Breast epithelium (tissue), 4 donors: ENCODE results near the gene SPCS2. TPM values are rescaled to one million over a fixed set of nuclear protein-coding genes. Genes with fewer than 3 reads are reported as not detected.

ENCODE experiments used
- DNase-seq, 2 donors: peaks; one replicate each; pipeline ENCODE4 v3.0.0-alpha.2; 2019; ENCODE audit warnings: low spot score in 2 of 2
- H3K27ac ChIP-seq, 2 donors: fragments of 200-600 bp; sonication (generic) in 1 of 2; one replicate each; pipeline ENCODE4 v1.5.1; 2016 to 2019; ENCODE audit warnings: mild to moderate bottlenecking in 1 of 2
- H3K27me3 ChIP-seq, 2 donors: fragments of 200-600 bp; sonication (generic) in 1 of 2; one replicate each; pipeline versions ENCODE4 v1.5.1 to v1.6.0; 2017 to 2019; ENCODE audit warnings: control low read depth in 1 of 2, mild to moderate bottlenecking in 1 of 2
- H3K36me3 ChIP-seq: fragments of 200-600 bp; one replicate; pipeline ENCODE4 v1.5.1; 2019
- H3K4me1 ChIP-seq, 2 donors: fragments of 200-600 bp; sonication (generic); one replicate each; pipeline ENCODE4 v1.5.1; 2016 to 2019; ENCODE audit warnings: control low read depth in 1 of 2
- H3K4me3 ChIP-seq, 3 donors: fragments of 200-600 bp; sonication (generic); 1 replicate in 2 of 3; 2 replicates in 1 of 3; pipeline ENCODE4 v1.5.1; 2016 to 2019; ENCODE audit warnings: mild to moderate bottlenecking in 3 of 3, moderate library complexity in 2 of 3
- H3K9me3 ChIP-seq, 2 donors: fragments of 200-600 bp; sonication (generic) in 1 of 2; one replicate each; pipeline ENCODE4 v1.5.1; 2016 to 2019; ENCODE audit warnings: control low read depth in 1 of 2
- POLR2A ChIP-seq: fragments of 450-650 bp; IDR thresholded peaks from one replicate; pipeline ENCODE4 v1.6.1; 2016; ENCODE audit warnings: antibody characterized with exemption, mild to moderate bottlenecking, moderate library complexity
- POLR2AphosphoS5 ChIP-seq, 3 donors: sonication (generic); formaldehyde crosslinking; IDR thresholded peaks; one replicate each; pipeline ENCODE4 v1.6.1; 2017; ENCODE audit warnings: antibody characterized with exemption in 3 of 3
- intact Hi-C: fragments of 100-400 bp; cut with DNase I; formaldehyde crosslinking; loops from one replicate; pipeline ENCODE4 v1.15.1; 2023; ENCODE audit warnings: low total_unique reads
- total RNA-seq, 3 donors: library from RNA; depleted of rRNA; stranded (reverse); fragments of >200 nt; gene quantifications; one replicate each; pipeline ENCODE4 v1.1.0, GENCODE V29; 2016
- TF ChIP-seq, protein P1 (sequence below), 3 donors: fragments of 450-650 bp; IDR thresholded peaks; one replicate each; pipeline ENCODE4 v1.5.1; 2016 to 2017; ENCODE audit warnings: antibody characterized with exemption in 3 of 3, mild to moderate bottlenecking in 3 of 3, moderate library complexity in 3 of 3

Gene SPCS2
- total RNA-seq, 3 donors from 2014 or later: 34.1 to 57.8 (median 57.5) TPM

DNA sequence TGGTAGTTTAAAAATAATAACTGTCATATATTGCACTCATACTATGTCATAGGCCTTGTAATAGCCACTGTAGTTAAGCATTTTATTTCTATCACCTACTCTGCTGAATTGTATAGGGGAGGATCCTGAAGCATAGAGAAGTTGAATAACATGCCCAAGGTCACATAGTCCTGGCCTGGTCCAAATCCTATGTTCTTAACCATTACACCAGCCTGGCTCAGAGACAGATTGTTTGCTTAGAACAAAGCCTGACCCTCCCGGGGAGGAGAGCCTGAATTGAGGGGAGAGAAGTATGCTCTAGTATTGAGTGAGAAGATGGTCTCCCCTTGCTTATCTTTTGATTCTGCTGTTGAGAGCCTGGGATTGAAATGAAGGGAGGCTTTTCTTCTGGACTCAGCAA, 41.9 kb downstream of the SPCS2 start:
- H3K27me3 ChIP-seq: no peaks in the 10 kb centered on the region
- no peak for DNase-seq
- intact Hi-C loops: no loop called here
- H3K4me1 ChIP-seq: no peaks in the 10 kb centered on the region
- no peak overlapping the region for H3K4me3 ChIP-seq
- H3K36me3 ChIP-seq: no peaks in the 10 kb centered on the region
- no peaks in the 10 kb centered on the region for H3K9me3 ChIP-seq
- TF ChIP-seq, protein P1, sequence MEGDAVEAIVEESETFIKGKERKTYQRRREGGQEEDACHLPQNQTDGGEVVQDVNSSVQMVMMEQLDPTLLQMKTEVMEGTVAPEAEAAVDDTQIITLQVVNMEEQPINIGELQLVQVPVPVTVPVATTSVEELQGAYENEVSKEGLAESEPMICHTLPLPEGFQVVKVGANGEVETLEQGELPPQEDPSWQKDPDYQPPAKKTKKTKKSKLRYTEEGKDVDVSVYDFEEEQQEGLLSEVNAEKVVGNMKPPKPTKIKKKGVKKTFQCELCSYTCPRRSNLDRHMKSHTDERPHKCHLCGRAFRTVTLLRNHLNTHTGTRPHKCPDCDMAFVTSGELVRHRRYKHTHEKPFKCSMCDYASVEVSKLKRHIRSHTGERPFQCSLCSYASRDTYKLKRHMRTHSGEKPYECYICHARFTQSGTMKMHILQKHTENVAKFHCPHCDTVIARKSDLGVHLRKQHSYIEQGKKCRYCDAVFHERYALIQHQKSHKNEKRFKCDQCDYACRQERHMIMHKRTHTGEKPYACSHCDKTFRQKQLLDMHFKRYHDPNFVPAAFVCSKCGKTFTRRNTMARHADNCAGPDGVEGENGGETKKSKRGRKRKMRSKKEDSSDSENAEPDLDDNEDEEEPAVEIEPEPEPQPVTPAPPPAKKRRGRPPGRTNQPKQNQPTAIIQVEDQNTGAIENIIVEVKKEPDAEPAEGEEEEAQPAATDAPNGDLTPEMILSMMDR (IDR thresholded peaks at IDR 0.05): no peak
- TF ChIP-seq POLR2AphosphoS5 (IDR thresholded peaks at IDR 0.05) (no peak), POLR2A (no peak)
- H3K27ac ChIP-seq: no peak overlapping the region

GRCh38 chr11:74992852-74993251, 43.8 kb downstream of the SPCS2 start:
- H3K36me3 ChIP-seq: no peaks in the 10 kb centered on the region
- H3K27me3 ChIP-seq: no peaks in the 10 kb centered on the region
- H3K4me3 ChIP-seq: no peak overlapping the region
- intact Hi-C loops: no loop called here
- no peaks in the 10 kb centered on the region for H3K4me1 ChIP-seq
- no peaks in the 10 kb centered on the region for H3K9me3 ChIP-seq
- H3K27ac ChIP-seq: no peak overlapping the region
- DNase-seq: no peak
- no peak for TF ChIP-seq POLR2A
- no peak for TF ChIP-seq POLR2AphosphoS5 (IDR thresholded peaks at IDR 0.05)
- TF ChIP-seq, protein P1 (IDR thresholded peaks at IDR 0.05): no peak

DNA sequence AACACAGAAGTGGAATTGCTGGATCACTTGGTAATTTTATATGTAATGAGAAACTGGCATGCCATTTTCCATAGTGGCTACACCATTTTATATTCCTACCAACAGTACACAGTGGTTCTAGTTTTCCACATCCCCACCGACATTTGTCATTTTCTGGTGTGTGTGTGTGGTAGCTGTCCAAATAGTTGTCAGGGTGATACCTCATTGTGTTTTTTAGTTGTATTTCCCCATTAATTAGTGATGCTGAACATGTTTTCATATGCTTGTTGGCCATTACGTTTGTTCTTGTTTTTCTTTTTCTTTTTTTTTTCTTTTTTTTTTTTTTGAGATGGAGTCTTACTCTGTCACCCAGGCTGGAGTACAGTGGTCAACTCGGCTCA, 51.9 kb downstream of the SPCS2 start:
- H3K4me3 ChIP-seq: no peak overlapping the region
- H3K4me1 ChIP-seq: no peaks in the 10 kb centered on the region
- no peak for DNase-seq
- H3K27ac ChIP-seq: no peak overlapping the region
- no peaks in the 10 kb centered on the region for H3K27me3 ChIP-seq
- H3K9me3 ChIP-seq: no peaks in the 10 kb centered on the region
- TF ChIP-seq, protein P1 (IDR thresholded peaks at IDR 0.05): no peak
- TF ChIP-seq POLR2A (no peak), POLR2AphosphoS5 (IDR thresholded peaks at IDR 0.05) (no peak)
- intact Hi-C loops: no loop called here
- H3K36me3 ChIP-seq: no peaks in the 10 kb centered on the region

GRCh38 chr11:75001686-75002085, 52.6 kb downstream of the SPCS2 start:
- TF ChIP-seq, protein P1 (IDR thresholded peaks at IDR 0.05): no peak
- TF ChIP-seq POLR2AphosphoS5 (IDR thresholded peaks at IDR 0.05) (no peak), POLR2A (no peak)
- H3K36me3 ChIP-seq: no peaks in the 10 kb centered on the region
- intact Hi-C loops: no loop called here
- no peaks in the 10 kb centered on the region for H3K27me3 ChIP-seq
- DNase-seq: no peak
- no peak overlapping the region for H3K27ac ChIP-seq
- no peaks in the 10 kb centered on the region for H3K4me1 ChIP-seq
- H3K4me3 ChIP-seq: no peak overlapping the region
- H3K9me3 ChIP-seq: no peaks in the 10 kb centered on the region

- Histone ChIP-seq H3K9me3 (no peaks in the 10 kb centered on the region), H3K27me3 (no peaks in the 10 kb centered on the region), H3K36me3 (no peaks in the 10 kb centered on the region), H3K27ac (no peak overlapping the region), H3K4me1 (no peaks in the 10 kb centered on the region), H3K4me3 (no peak overlapping the region)
- DNase-seq: no peak
- intact Hi-C loops: no loop called here
- TF ChIP-seq POLR2AphosphoS5 (IDR thresholded peaks at IDR 0.05) (no peak), POLR2A (no peak)
- TF ChIP-seq, protein P1 (IDR thresholded peaks at IDR 0.05): no peak
Measured at GRCh38 chr11:75002516-75002915, 53.5 kb downstream of the SPCS2 start.
